HepG2 (cell line): Measurements from ENCODE around the gene TCFL5. TPM values are rescaled to one million over a fixed set of nuclear protein-coding genes. Genes with fewer than 3 reads are reported as not detected.

Experiments
- ATAC-seq: fragments of 200-7000 bp; cut with Tn5 transposase; 3 replicates; pipeline ENCODE4 v1.9.1; 2020; ENCODE audit warnings: mild to moderate bottlenecking, moderate library complexity
- BruUV-seq: library from RNA; stranded (reverse); fragments of 400-500 nt; replicated peaks from 2 replicates; lab custom pipeline; 2021; lab: Mats Ljungman, UMichigan
- CTCF ChIA-PET: fragments of 300-600 bp; formaldehyde crosslinking; extraction: SDS; loops from one replicate; lab custom pipeline; 2021; ENCODE audit warnings: low total read pairs, inconsistent platforms, low intra/inter-chr PET ratio; lab: Yijun Ruan, JAX
- POLR2A ChIA-PET: fragments of 350-600 bp; sonication (Branson Sonifier 250); formaldehyde crosslinking; loops from one replicate; lab custom pipeline; 2020; ENCODE audit warnings: antibody characterized with exemption, inconsistent platforms; lab: Yijun Ruan, JAX
- DNase-seq: peaks from one replicate; pipeline ENCODE4 v3.0.0-alpha.2; 2015; ENCODE audit warnings: low spot score
- FAIRE-seq: peaks from 3 replicates; lab custom pipeline; 2011; peaks lifted over from hg19 to GRCh38; lab: Jason Lieb, UNC
- H2AFZ ChIP-seq: one replicate; pipeline ENCODE4 v1.6.1; 2011; ENCODE audit warnings: low read length, inconsistent platforms
- H3K27ac ChIP-seq: fragments of 300-600 bp; 3 replicates; pipeline ENCODE4 v1.8.0; 2011; ENCODE audit warnings: mixed run types, mild to moderate bottlenecking, mixed read lengths, low read length, inconsistent platforms; ENCODE audit not compliant: insufficient read depth; ENCODE audit errors: extremely low read length
- H3K27me3 ChIP-seq, 2 experiments: fragments of 200-600 bp in 1 of 2; 2 replicates in 1 of 2; 3 replicates in 1 of 2; pipeline versions ENCODE4 v1.6.0 to v1.8.0; 2011; ENCODE audit warnings: low read length in 2 of 2, mild to moderate bottlenecking in 2 of 2, moderate library complexity in 2 of 2, inconsistent platforms in 1 of 2; ENCODE audit not compliant: insufficient read depth in 2 of 2, control insufficient read depth in 1 of 2
- H3K36me3 ChIP-seq, 2 experiments: fragments of 200-600 bp in 1 of 2; replicated peaks in 1 of 2; 2 replicates in 1 of 2; 3 replicates in 1 of 2; pipeline versions ENCODE4 v1.5.1 to v1.8.0; 2011; ENCODE audit warnings: low read length in 2 of 2, inconsistent platforms in 1 of 2; ENCODE audit not compliant: insufficient read depth in 2 of 2, control insufficient read depth in 1 of 2
- H3K4me1 ChIP-seq: 2 replicates; pipeline ENCODE4 v1.5.1; 2012; ENCODE audit warnings: low read length, inconsistent platforms; ENCODE audit not compliant: insufficient read depth
- H3K4me2 ChIP-seq: 2 replicates; pipeline ENCODE4 v1.6.0; 2011; ENCODE audit warnings: low read depth, low read length, inconsistent platforms
- H3K4me3 ChIP-seq, 3 experiments: fragments of 200-600 bp in 1 of 3; sonication (generic), shearing (Covaris generic) in 1 of 3; replicated peaks in 1 of 3; 2 replicates each; pipeline ENCODE4 v1.5.1; 2011 to 2016; ENCODE audit warnings: low read length in 3 of 3, inconsistent platforms in 2 of 3, low read depth in 2 of 3, mild to moderate bottlenecking in 2 of 3, control low read depth in 1 of 3, mixed read lengths in 1 of 3; ENCODE audit not compliant: insufficient read depth in 1 of 3
- H3K79me2 ChIP-seq: one replicate; pipeline ENCODE4 v1.6.1; 2011; ENCODE audit warnings: low read length, inconsistent platforms; ENCODE audit not compliant: insufficient read depth
- H3K9ac ChIP-seq: 2 replicates; pipeline ENCODE4 v1.6.0; 2011; ENCODE audit warnings: mild to moderate bottlenecking, low read depth, low read length, inconsistent platforms; ENCODE audit not compliant: insufficient read depth
- H3K9me3 ChIP-seq: 2 replicates; pipeline ENCODE4 v1.5.1; 2012; ENCODE audit warnings: mild to moderate bottlenecking, low read length
- H4K20me1 ChIP-seq: 2 replicates; pipeline ENCODE4 v1.6.0; 2011; ENCODE audit warnings: inconsistent platforms, mild to moderate bottlenecking, low read length, moderate library complexity; ENCODE audit not compliant: insufficient read depth
- ADNP ChIP-seq: sonication (generic); formaldehyde crosslinking; IDR thresholded peaks from 2 replicates; pipeline ENCODE4 v1.4.0; 2020; ENCODE audit warnings: missing genetic modification reagents
- ATF5 ChIP-seq: sonication (generic); formaldehyde crosslinking; IDR thresholded peaks from 2 replicates; pipeline ENCODE4 v1.4.0; 2020; ENCODE audit warnings: mild to moderate bottlenecking, low read depth, missing genetic modification reagents
- HNRNPH1 ChIP-seq: fragments of 200-400 bp; formaldehyde crosslinking; optimal IDR thresholded peaks from 2 replicates; pipeline ENCODE3; 2017; ENCODE audit warnings: mild to moderate bottlenecking, low read depth, low read length
- HNRNPL ChIP-seq: fragments of 200-400 bp; formaldehyde crosslinking; IDR thresholded peaks from 2 replicates; pipeline ENCODE4 v1.6.1; 2017; ENCODE audit warnings: mild to moderate bottlenecking, low read depth, low read length
- KDM3A ChIP-seq: IDR thresholded peaks from 2 replicates; pipeline ENCODE4 v1.6.1; 2018; ENCODE audit warnings: low read depth, missing compliant biosample characterization
- MED8 ChIP-seq: sonication (generic); formaldehyde crosslinking; IDR thresholded peaks from 2 replicates; pipeline ENCODE4 v1.8.1; 2023; ENCODE audit warnings: mild to moderate bottlenecking, missing genetic modification reagents; ENCODE audit not compliant: insufficient replicate concordance
- SMAD1 ChIP-seq: sonication (generic); formaldehyde crosslinking; IDR thresholded peaks from 2 replicates; pipeline ENCODE4 v1.4.0; 2020; ENCODE audit warnings: missing genetic modification reagents, low read depth, mild to moderate bottlenecking, borderline replicate concordance
- SMAD9 ChIP-seq: sonication (generic); formaldehyde crosslinking; IDR thresholded peaks from 2 replicates; pipeline ENCODE4 v1.5.1; 2020; ENCODE audit warnings: mild to moderate bottlenecking, missing genetic modification reagents
- STAT6 ChIP-seq: sonication (generic); formaldehyde crosslinking; IDR thresholded peaks from 2 replicates; pipeline ENCODE4 v1.4.0; 2020; ENCODE audit warnings: missing genetic modification reagents, mild to moderate bottlenecking, borderline replicate concordance
- TBP ChIP-seq: sonication (generic); formaldehyde crosslinking; IDR thresholded peaks from 2 replicates; pipeline ENCODE4 v1.5.0; 2020; ENCODE audit warnings: missing genetic modification reagents
- TOPORS ChIP-seq: sonication (generic); formaldehyde crosslinking; IDR thresholded peaks from 2 replicates; pipeline ENCODE4 v1.8.0; 2023; ENCODE audit warnings: mild to moderate bottlenecking, missing genetic modification reagents
- ZBTB8A ChIP-seq: sonication (generic); formaldehyde crosslinking; IDR thresholded peaks from 2 replicates; pipeline ENCODE4 v1.4.0; 2020; ENCODE audit warnings: mild to moderate bottlenecking, low read depth, missing genetic modification reagents, borderline replicate concordance
- ZFP36L1 ChIP-seq: sonication (generic); formaldehyde crosslinking; IDR thresholded peaks from 2 replicates; pipeline ENCODE4 v1.8.0; 2022; ENCODE audit warnings: mild to moderate bottlenecking, missing genetic modification reagents, moderate library complexity
- ZFX ChIP-seq: sonication (generic); formaldehyde crosslinking; IDR thresholded peaks from 2 replicates; pipeline ENCODE4 v1.4.0; 2020; ENCODE audit warnings: mild to moderate bottlenecking, low read depth, missing genetic modification reagents, moderate library complexity
- ZNF687 ChIP-seq: sonication (generic); formaldehyde crosslinking; IDR thresholded peaks from 2 replicates; pipeline ENCODE4 v1.5.1; 2020; ENCODE audit warnings: mild to moderate bottlenecking, missing genetic modification reagents, moderate library complexity
- ZNF790 ChIP-seq: sonication (generic); formaldehyde crosslinking; IDR thresholded peaks from 2 replicates; pipeline ENCODE4 v1.8.0; 2022; ENCODE audit warnings: missing genetic modification reagents, mild to moderate bottlenecking, borderline replicate concordance
- WGBS: methylation state at CpG from one replicate; pipeline ENCODE4 v1.1.6; 2017; ENCODE audit warnings: low lambda C conversion rate; 5-methylcytosine and 5-hydroxymethylcytosine counted together
- in situ Hi-C: cut with HindIII; loops from 2 replicates; pipeline ENCODE4 v1.10.0; 2017; ENCODE audit warnings: low pct_unique_long_range_greater_than_20kb; ENCODE audit not compliant: extremely low pct_ligation_motif_present
- intact Hi-C: fragments of 100-400 bp; cut with micrococcal nuclease; formaldehyde crosslinking; loops from one replicate; pipeline ENCODE4 v1.10.0; 2022; ENCODE audit not compliant: unreplicated experiment
- polyA plus RNA-seq, 8 experiments: library from polyadenylated mRNA; depleted of rRNA in 3 of 8; stranded (reverse) in 7 of 8; unstranded in 1 of 8; fragments of >200 nt; fragmentation: Illumina TruSeq in 4 of 8; extraction: Trizol in 4 of 8; gene quantifications; 2 replicates each; pipeline versions ENCODE4 v1.2.1 to v1.2.3, GENCODE V29; 2011 to 2016; ENCODE audit warnings: low read depth in 4 of 8, missing spikeins in 1 of 8, mixed read lengths in 1 of 8; ENCODE audit not compliant: insufficient read depth in 1 of 8
- total RNA-seq, 5 experiments: library from RNA; depleted of rRNA; stranded (reverse); fragments of >200 nt; fragmentation: Illumina TruSeq; extraction: Trizol; gene quantifications; 2 replicates each; pipeline ENCODE4 v1.2.3, GENCODE V29; 2016; ENCODE audit warnings: low read depth in 1 of 5

The TCFL5 gene
- total and polyA plus RNA-seq, 2 of the 13 experiments (the other 11 are each of a cell fraction or from before 2014, with no cell fraction given), result 14.8 to 20.0 TPM

- FAIRE-seq, result no peak
- BruUV-seq, result no TSS peak
- H4K20me1 ChIP-seq, result no peaks in the 10 kb centered on the region
- no peaks in the 10 kb centered on the region for H3K27me3 ChIP-seq
- H3K79me2 ChIP-seq, result no peaks in the 10 kb centered on the region
- intact Hi-C loops (no loop called here), in situ Hi-C loops (no loop called here)
- no peak overlapping the region for H2AFZ ChIP-seq
- CTCF ChIA-PET, result no interaction called here
- no peak overlapping the region for H3K27ac ChIP-seq
- ATAC-seq, result peak; percentile 11; the same call in 1 of the 3 replicates
- no peak overlapping the region for H3K4me3 ChIP-seq
- 93% methylated on average over 22 of the region's 22 CpGs for WGBS
- no peak for DNase-seq
- H3K9ac ChIP-seq, result no peak overlapping the region
- POLR2A ChIA-PET, result no interaction called here
- H3K36me3 ChIP-seq, result peaks cover 17 to 51% of the 10 kb centered on the region in 2 experiments
- H3K9me3 ChIP-seq, result no peaks in the 10 kb centered on the region
- no peak overlapping the region for H3K4me2 ChIP-seq
- no peaks in the 10 kb centered on the region for H3K4me1 ChIP-seq
- no peak for TF ChIP-seq ATF5 (CRISPR knock-in tag)
- TF ChIP-seq ZFX (CRISPR knock-in tag), result no peak
- TF ChIP-seq SMAD1 (CRISPR knock-in tag), result no peak
- no peak for TF ChIP-seq ZBTB8A (CRISPR knock-in tag)
- TF ChIP-seq MED8 (CRISPR knock-in tag), result peak; percentile 41
- no peak for TF ChIP-seq STAT6 (CRISPR knock-in tag)
- TF ChIP-seq SMAD9, result no peak
- TF ChIP-seq TBP (CRISPR knock-in tag), result no peak
- TF ChIP-seq KDM3A, result no peak
- TF ChIP-seq ZNF687 (CRISPR knock-in tag), result peak; percentile 26; the same call in 1 of the 2 replicates
- TF ChIP-seq HNRNPL, result no peak
- no peak for TF ChIP-seq ADNP (CRISPR knock-in tag)
- no peak for TF ChIP-seq ZNF790 (CRISPR knock-in tag)
- no peak for TF ChIP-seq ZFP36L1
- no peak for TF ChIP-seq TOPORS
- TF ChIP-seq HNRNPH1, result peak; percentile 57
Measured at GRCh38 chr20:62850333-62850974, 11.2 kb downstream of the TCFL5 start.
